H1 (cell line): Measurements from ENCODE around the gene RNF152. TPM values are rescaled to one million over a fixed set of nuclear protein-coding genes. Genes with fewer than 3 reads are reported as not detected.

Source experiments
- CTCF ChIA-PET: fragments of 300-600 bp; sonication (Branson Sonifier 250); formaldehyde crosslinking; loops from one replicate; lab custom pipeline; 2021; ENCODE audit not compliant: partially characterized antibody; lab: Charles Lee
- POLR2A ChIA-PET: fragments of 300-600 bp; sonication (Branson Sonifier 250); formaldehyde crosslinking; loops from one replicate; lab custom pipeline; 2021; ENCODE audit warnings: inconsistent platforms; ENCODE audit not compliant: partially characterized antibody; lab: Charles Lee
- DNase-seq, 2 experiments: peaks; one replicate each; pipeline versions ENCODE4 v3.0.0 to v3.0.0-alpha.2; 2010 to 2022; ENCODE audit warnings: low spot score in 2 of 2, low read depth in 1 of 2, mixed read lengths in 1 of 2
- FAIRE-seq: peaks from 2 replicates; lab custom pipeline; 2011; peaks lifted over from hg19 to GRCh38; lab: Jason Lieb, UNC
- H2AFZ ChIP-seq: 2 replicates; pipeline ENCODE4 v1.8.1; 2012; ENCODE audit warnings: low read length, inconsistent platforms
- H2AK5ac ChIP-seq: 2 replicates; pipeline ENCODE4 v1.6.1; 2013; ENCODE audit warnings: low read depth, low read length
- H2BK120ac ChIP-seq: replicated peaks from 2 replicates; pipeline ENCODE3; 2013; ENCODE audit warnings: low read depth, low read length, inconsistent platforms
- H2BK12ac ChIP-seq: 2 replicates; pipeline ENCODE4 v1.6.1; 2013; ENCODE audit warnings: low read depth, low read length
- H2BK15ac ChIP-seq: 2 replicates; pipeline ENCODE4 v1.6.1; 2013; ENCODE audit warnings: low read length
- H2BK20ac ChIP-seq: 2 replicates; pipeline ENCODE4 v1.6.1; 2013; ENCODE audit warnings: low read length
- H2BK5ac ChIP-seq: 2 replicates; pipeline ENCODE4 v1.6.1; 2013; ENCODE audit warnings: low read depth, low read length
- H3K14ac ChIP-seq: 2 replicates; pipeline ENCODE4 v1.6.1; 2013; ENCODE audit warnings: inconsistent platforms; ENCODE audit not compliant: insufficient read length
- H3K18ac ChIP-seq: 2 replicates; pipeline ENCODE4 v1.6.1; 2013; ENCODE audit warnings: low read length; ENCODE audit errors: extremely low read depth
- H3K23ac ChIP-seq: 2 replicates; pipeline ENCODE4 v1.6.1; 2013; ENCODE audit warnings: inconsistent platforms; ENCODE audit not compliant: insufficient read length
- H3K23me2 ChIP-seq: 2 replicates; pipeline ENCODE4 v1.6.1; 2013; ENCODE audit warnings: low read depth, low read length
- H3K27ac ChIP-seq: 2 replicates; pipeline ENCODE4 v1.6.1; 2011; ENCODE audit warnings: low read depth, low read length, inconsistent platforms
- H3K27me3 ChIP-seq, 4 experiments: replicated peaks in 1 of 4; 1 replicate in 1 of 4; 2 replicates in 3 of 4; pipeline versions ENCODE4 v1.6.1 to v1.8.1; 2011 to 2013; ENCODE audit warnings: low read length in 3 of 4, mild to moderate bottlenecking in 3 of 4, inconsistent platforms in 2 of 4, mixed read lengths in 2 of 4, moderate library complexity in 1 of 4; ENCODE audit not compliant: control insufficient read depth in 3 of 4, insufficient read depth in 3 of 4; ENCODE audit errors: extremely low read depth in 1 of 4
- H3K36me3 ChIP-seq, 4 experiments: 2 replicates each; pipeline versions ENCODE4 v1.6.1 to v1.8.1; 2011 to 2013; ENCODE audit warnings: mild to moderate bottlenecking in 4 of 4, low read length in 3 of 4, moderate library complexity in 2 of 4, control low read depth in 1 of 4, inconsistent platforms in 1 of 4; ENCODE audit not compliant: insufficient read depth in 4 of 4, control insufficient read depth in 2 of 4
- H3K4ac ChIP-seq: replicated peaks from 2 replicates; pipeline ENCODE3; 2013; ENCODE audit warnings: low read length, low read depth, mixed read lengths, inconsistent platforms; ENCODE audit not compliant: insufficient read length
- H3K4me1 ChIP-seq, 4 experiments: replicated peaks in 1 of 4; 1 replicate in 1 of 4; 2 replicates in 3 of 4; pipeline versions ENCODE4 v1.6.1 to v1.8.1; 2011 to 2013; ENCODE audit warnings: low read length in 3 of 4, inconsistent platforms in 2 of 4, mixed read lengths in 1 of 4; ENCODE audit not compliant: insufficient read depth in 4 of 4, control insufficient read depth in 3 of 4
- H3K4me2 ChIP-seq, 2 experiments: 2 replicates each; pipeline versions ENCODE4 v1.6.1 to v1.8.1; 2011 to 2013; ENCODE audit warnings: low read depth in 2 of 2, low read length in 2 of 2, control low read depth in 1 of 2, inconsistent platforms in 1 of 2, mild to moderate bottlenecking in 1 of 2; ENCODE audit not compliant: insufficient read depth in 1 of 2
- H3K4me3 ChIP-seq, 4 experiments: fragments of 200-600, 300-600 bp in 1 of 4; sonication (generic), shearing (Covaris generic), sonication (Bioruptor Twin) in 1 of 4; 2 replicates each; pipeline versions ENCODE4 v1.5.1 to v1.8.1; 2011 to 2016; ENCODE audit warnings: low read length in 4 of 4, low read depth in 3 of 4, control low read depth in 2 of 4, inconsistent platforms in 2 of 4, mild to moderate bottlenecking in 2 of 4, mixed read lengths in 1 of 4, moderate library complexity in 1 of 4; ENCODE audit not compliant: insufficient read depth in 2 of 4; ENCODE audit errors: extremely low read depth in 1 of 4
- H3K56ac ChIP-seq: replicated peaks from 2 replicates; pipeline ENCODE3; 2013; ENCODE audit warnings: low read depth, mild to moderate bottlenecking, mixed read lengths, low read length, inconsistent platforms; ENCODE audit not compliant: insufficient read length
- H3K79me1 ChIP-seq: 2 replicates; pipeline ENCODE4 v1.6.1; 2013; ENCODE audit warnings: low read depth, low read length, control low read depth
- H3K79me2 ChIP-seq, 2 experiments: 2 replicates each; pipeline versions ENCODE4 v1.6.1 to v1.8.1; 2012 to 2013; ENCODE audit warnings: low read length in 2 of 2, mild to moderate bottlenecking in 2 of 2, inconsistent platforms in 1 of 2; ENCODE audit not compliant: insufficient read depth in 2 of 2, control insufficient read depth in 1 of 2
- H3K9ac ChIP-seq, 4 experiments: replicated peaks in 1 of 4; 1 replicate in 1 of 4; 2 replicates in 3 of 4; pipeline versions ENCODE4 v1.6.1 to v1.8.1; 2011 to 2013; ENCODE audit warnings: low read depth in 3 of 4, low read length in 3 of 4, control low read depth in 2 of 4, mild to moderate bottlenecking in 2 of 4, moderate library complexity in 2 of 4, inconsistent platforms in 1 of 4; ENCODE audit errors: extremely low read depth in 1 of 4
- H3K9me3 ChIP-seq, 2 experiments: 2 replicates each; pipeline versions ENCODE4 v1.6.1 to v1.8.1; 2012 to 2013; ENCODE audit warnings: mild to moderate bottlenecking in 2 of 2, moderate library complexity in 2 of 2, control low read depth in 1 of 2, inconsistent platforms in 1 of 2, low read depth in 1 of 2, low read length in 1 of 2, mixed read lengths in 1 of 2; ENCODE audit not compliant: insufficient read depth in 2 of 2
- H4K20me1 ChIP-seq, 2 experiments: replicated peaks in 1 of 2; 2 replicates each; pipeline versions ENCODE3 to v1.8.1; 2011 to 2013; ENCODE audit warnings: inconsistent platforms in 2 of 2, low read length in 2 of 2, mild to moderate bottlenecking in 1 of 2; ENCODE audit not compliant: insufficient read depth in 2 of 2, control insufficient read depth in 1 of 2
- H4K5ac ChIP-seq: 2 replicates; pipeline ENCODE4 v1.6.1; 2013; ENCODE audit warnings: low read length, low read depth, mixed read lengths, inconsistent platforms; ENCODE audit not compliant: insufficient read length
- H4K8ac ChIP-seq: 2 replicates; pipeline ENCODE4 v1.8.0; 2013; ENCODE audit warnings: mild to moderate bottlenecking, moderate library complexity, low read length, inconsistent platforms; ENCODE audit not compliant: insufficient read depth; ENCODE audit errors: extremely low read depth
- H4K91ac ChIP-seq: replicated peaks from 2 replicates; pipeline ENCODE3; 2013; ENCODE audit warnings: low read length, mixed read lengths, inconsistent platforms; ENCODE audit not compliant: insufficient read length
- CEBPB ChIP-seq: IDR thresholded peaks from 2 replicates; pipeline ENCODE4 v1.6.1; 2012; ENCODE audit warnings: low read depth, low read length
- JUND ChIP-seq: IDR thresholded peaks from 2 replicates; pipeline ENCODE4 v1.6.1; 2011; ENCODE audit warnings: mild to moderate bottlenecking, improper control_type of control experiment, low read length
- KDM4A ChIP-seq: IDR thresholded peaks from one replicate; pipeline ENCODE4 v1.7.1; 2012; ENCODE audit warnings: low read depth, mild to moderate bottlenecking, moderate library complexity, low read length, inconsistent platforms; ENCODE audit not compliant: severe bottlenecking
- POLR2AphosphoS5 ChIP-seq: IDR thresholded peaks from 2 replicates; pipeline ENCODE4 v1.6.1; 2011; ENCODE audit warnings: low read depth, low read length
- RBBP5 ChIP-seq: IDR thresholded peaks from 2 replicates; pipeline ENCODE4 v1.7.1; 2012; ENCODE audit warnings: low read depth, mild to moderate bottlenecking, inconsistent platforms, low read length, moderate library complexity, borderline replicate concordance
- SP1 ChIP-seq: IDR thresholded peaks from 2 replicates; pipeline ENCODE4 v1.6.1; 2011; ENCODE audit warnings: low read depth, low read length
- SP4 ChIP-seq: IDR thresholded peaks from 2 replicates; pipeline ENCODE4 v1.6.1; 2012; ENCODE audit warnings: low read length, inconsistent platforms
- ZNF274 ChIP-seq: IDR thresholded peaks from 2 replicates; pipeline ENCODE4 v1.7.0; 2012; ENCODE audit warnings: low read length, borderline replicate concordance; ENCODE audit errors: extremely low read depth
- WGBS, 2 experiments: shearing (Covaris generic) in 1 of 2; methylation state at CpG; one replicate each; pipeline versions ENCODE4 v1.1.6 to v1.1.7; 2013 to 2015; ENCODE audit warnings: low lambda C conversion rate in 2 of 2, mixed read lengths in 2 of 2, inconsistent platforms in 1 of 2, low coverage in 1 of 2, missing lambda C conversion rate in 1 of 2; ENCODE audit not compliant: insufficient replicate concordance in 2 of 2, insufficient coverage in 1 of 2, insufficient read length in 1 of 2; ENCODE audit errors: extremely low coverage in 1 of 2, missing lambda C conversion rate in 1 of 2; 5-methylcytosine and 5-hydroxymethylcytosine counted together
- polyA plus RNA-seq, 7 experiments: library from polyadenylated mRNA; depleted of rRNA in 3 of 7; stranded (reverse) in 5 of 7; unstranded in 2 of 7; fragments of >200 nt in 5 of 7; fragments of 200-250 nt in 2 of 7; gene quantifications; 1 replicate in 5 of 7; 2 replicates in 1 of 7; 4 replicates in 1 of 7; pipeline versions ENCODE4 v1.2.1 to v1.2.3, GENCODE V29; 2011 to 2013; ENCODE audit warnings: missing spikeins in 2 of 7, mixed read lengths in 2 of 7
- total RNA-seq: library from RNA; stranded (reverse); fragmentation: NEBNext Ultra II Directional; extraction: Animal tissue kit (Norgen Biotek cat#: 25700); gene quantifications from 2 replicates; pipeline ENCODE4 v1.2.1, GENCODE V29; 2021

Gene RNF152
- total and polyA plus RNA-seq, 2 of the 8 experiments (the other 6 are each of a cell fraction or from before 2014, with no cell fraction given): 1.1 to 2.7 TPM

- DNase-seq: no peak
- Histone ChIP-seq H2BK12ac (no peak overlapping the region), H3K56ac (no peak overlapping the region), H3K14ac (no peak overlapping the region), H3K9me3 (peaks cover 0 to 3% of the 10 kb centered on the region in 2 experiments; a peak in 1 of 4 replicates), H3K27me3 (no peaks in the 10 kb centered on the region), H3K4me2 (no peak overlapping the region), H3K4me1 (no peaks in the 10 kb centered on the region), H3K27ac (no peak overlapping the region), H2BK15ac (no peak overlapping the region), H3K18ac (no peak overlapping the region), H3K4me3 (no peak overlapping the region), H4K20me1 (no peaks in the 10 kb centered on the region), H3K36me3 (no peaks in the 10 kb centered on the region), H4K91ac (no peak overlapping the region), H3K23me2 (no peaks in the 10 kb centered on the region), H3K4ac (no peak overlapping the region), H2BK120ac (no peak overlapping the region), H3K23ac (no peak overlapping the region), H3K9ac (no peak overlapping the region), H4K8ac (no peak overlapping the region), H2AFZ (no peak overlapping the region), H4K5ac (no peak overlapping the region), H3K79me2 (no peaks in the 10 kb centered on the region), H2AK5ac (no peak overlapping the region), H2BK5ac (no peak overlapping the region), H2BK20ac (no peak overlapping the region), H3K79me1 (no peaks in the 10 kb centered on the region)
- 91% methylated on average over 4 of the region's 4 CpGs; no CpG with 5 or more reads in 1 of the 2 experiments for WGBS, 2 experiments
- ChIA-PET CTCF (interaction anchor here (0.9 kb wide), 1 partner anchor 205 kb away, joined by 3 read pairs; no protein-coding TSS in a partner anchor), POLR2A (no interaction called here)
- no peak for FAIRE-seq
- TF ChIP-seq CEBPB (no peak), POLR2AphosphoS5 (no peak), SP4 (no peak), RBBP5 (no peak), ZNF274 (no peak), SP1 (no peak), KDM4A (no peak), JUND (no peak)
Measured at GRCh38 chr18:61926532-61926931, 33.7 kb upstream of the RNF152 start.
